HT1080 (cell line): Measurements from ENCODE around the gene KIF21B. TPM values are rescaled to one million over a fixed set of nuclear protein-coding genes. Genes with fewer than 3 reads are reported as not detected.

Source experiments
- DNase-seq: peaks from one replicate; pipeline ENCODE4 v3.0.0-alpha.2; 2015; ENCODE audit warnings: low read depth
- total RNA-seq: library from RNA; depleted of rRNA; stranded (reverse); fragments of >200 nt; shearing (Covaris generic); gene quantifications from 2 replicates; pipeline ENCODE4 v1.2.3, GENCODE V29; 2014

KIF21B gene
- total RNA-seq, 1 experiment from 2014 or later: 5.2 TPM

- no peak for DNase-seq
Observed at GRCh38 chr1:201049248-201049831, 25.8 kb upstream of the KIF21B start.

GRCh38 chr1:201048521-201048920 is 25.0 kb upstream of the KIF21B start:
- DNase-seq: no peak

DNA sequence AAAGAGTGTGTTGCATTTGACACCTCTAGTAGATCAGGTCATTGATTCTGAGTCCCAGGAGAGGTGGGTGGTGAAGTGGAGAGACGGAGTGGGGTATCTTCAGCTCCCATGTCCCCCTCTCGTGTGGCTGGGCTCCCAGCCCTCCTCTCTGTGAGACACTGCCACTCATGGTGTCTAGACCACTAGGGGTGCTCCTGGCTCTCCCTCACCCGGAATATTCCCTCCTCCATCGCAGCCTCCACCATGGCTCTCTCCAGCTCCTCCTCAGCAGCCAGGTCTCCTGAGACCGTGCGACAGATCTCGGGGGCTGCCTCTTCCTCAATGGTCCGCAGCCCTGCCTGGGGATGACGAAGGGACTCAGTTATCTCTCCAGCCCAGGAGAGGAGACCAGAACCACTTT is 20.6 kb upstream of the KIF21B start:
- no peak for DNase-seq

DNA sequence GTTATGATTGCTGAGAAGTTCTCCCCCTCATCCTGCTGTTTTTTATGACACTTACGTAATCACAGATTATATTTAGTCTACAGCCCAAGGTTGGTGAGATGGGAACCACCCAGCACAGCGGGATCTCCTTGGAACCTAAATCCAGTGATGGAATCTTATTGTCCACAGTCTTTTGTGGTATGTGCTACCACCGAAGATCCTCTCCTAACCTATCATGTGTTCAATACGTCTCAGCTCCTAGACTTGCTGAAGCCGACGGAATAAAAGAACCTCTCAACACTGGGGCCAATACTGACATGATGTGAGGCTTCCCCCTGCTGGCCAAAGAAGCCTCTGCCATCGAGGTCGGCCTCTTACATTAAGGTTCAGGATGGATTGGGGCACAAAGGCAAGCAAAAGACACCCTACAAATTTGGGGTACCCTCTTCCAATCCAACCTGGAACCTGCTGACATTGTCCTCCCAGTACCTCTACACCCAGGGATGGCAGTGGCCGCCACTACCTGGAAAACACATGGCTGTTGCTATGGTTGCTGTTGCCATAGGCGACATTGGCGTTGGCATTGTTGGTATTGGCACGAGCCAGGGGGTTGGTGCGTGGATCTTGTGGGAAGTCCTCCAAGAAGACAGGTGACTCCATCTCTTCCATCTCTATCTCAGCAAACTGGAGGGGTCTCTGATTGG is 19.4 kb upstream of the KIF21B start:
- peak; percentile 61 for DNase-seq

GRCh38 chr1:201041011-201041410 is 17.5 kb upstream of the KIF21B start:
- DNase-seq: no peak

DNA sequence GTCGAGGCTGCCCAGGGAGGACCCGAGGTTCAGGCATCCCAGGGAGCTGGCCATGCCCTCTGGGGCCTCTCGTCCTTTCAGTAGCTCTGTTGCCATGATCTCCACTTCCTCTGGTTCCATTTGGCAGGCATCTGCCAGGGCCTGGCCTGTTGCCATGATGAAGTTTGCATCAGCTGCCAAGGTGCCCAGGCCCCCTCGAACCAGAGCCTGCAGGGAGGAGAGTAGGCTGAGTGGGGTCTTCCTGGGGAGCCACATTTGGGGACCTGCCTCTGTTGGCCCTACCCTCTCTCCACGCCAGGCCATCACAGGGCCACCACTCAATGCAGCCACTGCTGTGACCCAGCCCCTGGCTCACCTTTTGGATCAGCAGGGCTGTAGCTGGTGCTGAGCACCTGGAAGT is 16.4 kb upstream of the KIF21B start:
- DNase-seq: no peak

GRCh38 chr1:201039418-201039817 is 15.9 kb upstream of the KIF21B start:
- no peak for DNase-seq

DNA sequence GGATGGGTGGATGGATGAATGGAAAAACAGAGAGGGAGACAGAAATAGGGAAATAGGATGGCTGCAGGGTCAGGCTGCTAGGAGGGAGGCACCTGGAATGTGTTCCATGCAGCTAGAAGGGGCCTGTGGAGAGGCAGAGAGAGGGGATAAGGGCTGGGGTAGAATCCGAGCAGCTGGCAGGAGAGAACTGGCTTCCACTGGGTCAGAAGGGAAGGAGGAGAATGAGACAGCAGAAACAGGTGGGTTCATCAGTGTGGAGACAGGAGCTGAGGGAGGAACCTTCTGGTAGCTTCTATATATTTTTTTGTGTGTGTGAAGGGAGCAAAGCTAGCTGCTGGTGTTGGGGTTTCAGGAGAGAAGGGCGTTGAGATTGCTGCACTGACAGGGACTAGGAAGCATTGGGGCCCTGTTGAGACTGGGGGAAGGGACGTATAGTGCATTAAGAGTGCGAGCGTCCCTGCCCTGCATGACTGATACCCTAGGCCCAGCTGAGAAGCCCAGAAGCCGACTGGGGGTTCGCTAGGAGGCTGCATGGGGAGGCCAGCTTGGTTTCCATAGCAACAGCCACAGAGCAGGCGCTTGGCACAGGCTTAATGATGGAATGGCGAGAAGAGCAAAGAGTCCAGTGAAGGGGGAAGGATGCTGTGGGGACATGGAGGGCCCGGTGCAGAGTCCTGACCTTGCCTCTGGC is 14.8 kb upstream of the KIF21B start:
- DNase-seq: no peak

DNA sequence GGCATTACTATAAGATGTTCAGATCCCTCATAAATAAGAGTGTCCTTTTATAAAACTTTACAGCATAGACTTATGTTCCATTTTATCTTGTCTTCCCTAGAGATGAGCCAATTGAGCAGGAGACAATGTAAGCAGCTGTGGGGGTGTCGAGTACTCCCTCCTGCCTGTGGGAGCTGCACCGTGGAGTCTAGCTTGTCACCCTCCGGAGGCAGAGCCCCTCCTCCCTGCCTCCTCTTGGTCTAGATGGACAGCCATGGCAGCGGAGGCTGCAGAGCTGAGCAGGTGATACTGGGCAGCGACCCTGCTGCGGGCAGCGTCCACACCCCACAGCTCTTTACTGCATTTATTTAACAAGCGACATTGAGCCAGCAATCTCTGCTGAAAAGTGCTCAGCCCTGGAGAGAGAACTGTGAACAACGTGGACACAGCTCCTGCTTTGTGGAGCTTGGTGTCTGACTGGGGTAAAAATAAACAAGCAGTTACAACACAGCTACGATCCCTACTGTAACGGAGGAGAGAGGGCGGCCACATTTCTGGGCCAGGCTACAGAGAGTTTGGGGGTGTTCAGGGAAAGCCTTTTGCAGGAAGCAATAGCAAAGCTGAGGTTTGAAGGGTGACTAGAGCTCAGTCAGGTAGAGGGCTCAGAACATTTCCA is 12.8 kb upstream of the KIF21B start:
- no peak for DNase-seq

- DNase-seq: no peak
Observed at GRCh38 chr1:201034671-201035070, 11.2 kb upstream of the KIF21B start.

DNA sequence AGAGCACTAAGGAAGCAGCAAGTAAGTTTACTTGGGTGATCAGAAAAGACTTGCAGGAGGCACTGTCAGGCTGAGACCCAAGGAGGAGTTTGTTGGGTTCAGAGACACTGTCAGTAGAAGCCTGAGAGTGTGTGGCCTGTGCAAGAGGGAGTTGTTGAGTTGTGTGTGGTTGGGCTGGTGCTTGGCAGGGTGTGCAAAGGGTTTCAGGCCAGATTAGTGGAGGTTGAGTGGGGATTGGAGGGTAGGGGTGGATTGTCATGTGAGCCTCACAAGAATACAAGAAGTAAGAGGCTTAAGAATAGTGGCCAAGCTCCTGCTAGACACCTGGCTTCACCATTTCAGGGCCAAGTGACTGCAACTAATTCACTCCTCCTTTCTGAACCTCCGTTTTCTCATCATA is 8.9 kb upstream of the KIF21B start:
- no peak for DNase-seq

DNA sequence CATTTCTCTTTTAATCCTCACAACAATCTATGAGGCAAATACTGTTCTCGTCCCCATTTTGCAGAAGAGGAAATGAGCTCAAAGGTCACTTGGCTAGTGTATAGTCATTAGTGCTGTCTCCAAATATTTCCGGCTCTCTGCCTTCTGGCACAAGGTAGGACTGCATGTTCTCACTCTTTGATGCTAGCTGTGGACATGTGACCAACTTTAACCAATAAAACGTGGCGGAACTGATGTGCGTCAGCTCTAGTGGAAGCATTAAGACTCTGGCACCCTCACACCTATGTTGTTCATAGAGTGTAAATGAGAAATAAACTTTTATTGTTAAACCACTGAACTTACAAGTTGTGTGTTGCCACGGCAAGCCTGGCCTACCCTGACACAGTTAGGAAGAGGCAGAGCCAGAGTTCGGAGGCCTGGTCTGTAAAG is 5.0 kb upstream of the KIF21B start:
- no peak for DNase-seq

- no peak for DNase-seq
Observed at GRCh38 chr1:201026836-201027235, 3.3 kb upstream of the KIF21B start.

DNA sequence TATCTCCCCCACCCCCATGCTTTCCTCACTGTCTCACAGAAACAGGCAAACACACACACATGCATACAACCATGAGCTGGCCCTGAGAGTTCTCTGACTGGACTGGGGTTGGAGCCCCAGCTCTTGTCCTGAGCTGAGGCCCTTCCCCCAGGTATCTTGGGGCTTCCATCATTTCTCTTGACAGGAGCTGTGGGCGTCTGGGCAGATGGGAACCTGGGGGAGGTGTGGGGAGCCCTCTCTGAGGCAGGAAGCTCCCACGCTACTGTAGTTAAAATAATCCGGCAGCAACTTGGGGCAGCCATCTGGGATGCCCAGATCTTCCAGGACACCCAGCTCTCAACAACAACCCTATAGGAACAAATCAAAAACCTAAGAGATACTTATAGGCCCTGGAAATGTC is 2.7 kb upstream of the KIF21B start:
- no peak for DNase-seq

- DNase-seq: peak; percentile 95
Observed at GRCh38 chr1:201025571-201026002, 2.1 kb upstream of the KIF21B start.

GRCh38 chr1:201024625-201024998 is 1.1 kb upstream of the KIF21B start:
- DNase-seq: no peak

DNA sequence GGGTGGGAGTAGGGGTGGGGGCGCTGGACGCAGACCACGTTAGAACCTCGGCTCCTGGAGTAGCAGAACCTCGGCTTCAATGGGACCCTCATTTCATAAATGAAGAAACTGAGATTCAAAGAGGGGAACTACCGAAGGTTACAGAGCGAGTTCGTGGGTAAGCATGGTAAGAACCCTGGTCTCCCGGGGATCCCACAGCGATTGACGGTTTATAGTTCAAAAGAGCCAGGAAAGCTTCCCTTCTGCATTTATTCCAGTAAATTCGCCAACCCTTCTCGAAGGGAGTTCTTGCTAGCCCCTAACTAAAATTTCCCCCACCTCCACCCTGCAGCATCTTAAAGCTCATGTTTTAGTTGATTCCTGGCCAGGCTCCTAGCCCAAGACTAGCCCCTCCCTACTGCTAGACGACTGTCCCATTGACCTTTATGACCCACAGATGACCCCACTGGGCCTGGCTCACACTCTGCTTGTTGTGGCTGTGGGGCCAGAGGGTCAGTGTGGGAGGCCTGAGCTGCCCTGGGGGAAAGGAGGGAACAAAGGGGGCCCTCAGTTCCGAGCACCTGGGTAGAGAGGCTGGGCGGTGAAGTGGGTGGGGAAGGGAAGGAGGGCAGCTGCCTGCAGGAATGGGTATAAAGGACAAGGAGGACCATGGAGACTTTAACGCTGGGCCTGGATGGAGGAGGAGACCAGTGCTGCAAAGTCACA is 558 bp upstream of the KIF21B start:
- DNase-seq: no peak

GRCh38 chr1:201022820-201023516 is 546 bp downstream of the KIF21B start:
- DNase-seq: peak; percentile 18

- no peak for DNase-seq
Observed at GRCh38 chr1:201022493-201022819, 1.1 kb downstream of the KIF21B start.

GRCh38 chr1:201021630-201022492 is 1.7 kb downstream of the KIF21B start:
- no peak for DNase-seq
